HepG2 (cell line): ENCODE measurements around the gene ZNF341. TPM values are rescaled to one million over a fixed set of nuclear protein-coding genes. Genes with fewer than 3 reads are reported as not detected.
A peak's percentile ranks its signal among the peaks of the same experiment; 100 is the strongest.

Experiments used
- BCL3 ChIP-seq: sonication (generic); formaldehyde crosslinking; IDR thresholded peaks from 2 replicates; pipeline ENCODE4 v1.5.1; 2020; ENCODE audit warnings: mild to moderate bottlenecking, missing genetic modification reagents, moderate library complexity
- DPF2 ChIP-seq: sonication (generic); formaldehyde crosslinking; IDR thresholded peaks from 2 replicates; pipeline ENCODE4 v1.4.0; 2020; ENCODE audit warnings: mild to moderate bottlenecking, low read depth, missing genetic modification reagents, borderline replicate concordance
- EP300 ChIP-seq, 3 experiments: sonication (generic) in 1 of 3; formaldehyde crosslinking in 1 of 3; IDR thresholded peaks; 2 replicates each; pipeline versions ENCODE4 v1.5.1 to v1.6.1; 2011 to 2020; ENCODE audit warnings: low read depth in 2 of 3, low read length in 2 of 3, borderline replicate concordance in 1 of 3, improper control_type of control experiment in 1 of 3, mild to moderate bottlenecking in 1 of 3, missing genetic modification reagents in 1 of 3, moderate library complexity in 1 of 3
- GABPB1 ChIP-seq: IDR thresholded peaks from 2 replicates; pipeline ENCODE4 v1.6.1; 2016; ENCODE audit warnings: mild to moderate bottlenecking, missing genetic modification reagents, moderate library complexity, missing compliant biosample characterization
- GFI1 ChIP-seq: sonication (generic); formaldehyde crosslinking; IDR thresholded peaks from 2 replicates; pipeline ENCODE4 v1.5.0; 2020; ENCODE audit warnings: missing genetic modification reagents, mild to moderate bottlenecking, borderline replicate concordance
- HDAC2 ChIP-seq: sonication (generic); formaldehyde crosslinking; IDR thresholded peaks from 2 replicates; pipeline ENCODE4 v1.4.0; 2020; ENCODE audit warnings: missing genetic modification reagents
- HNF4A ChIP-seq: sonication (generic); formaldehyde crosslinking; IDR thresholded peaks from 2 replicates; pipeline ENCODE4 v1.4.0; 2020; ENCODE audit warnings: missing genetic modification reagents
- HOXA3 ChIP-seq: sonication (generic); formaldehyde crosslinking; IDR thresholded peaks from 2 replicates; pipeline ENCODE4 v1.5.0; 2020; ENCODE audit warnings: missing genetic modification reagents
- MEIS1 ChIP-seq: sonication (generic); formaldehyde crosslinking; IDR thresholded peaks from 2 replicates; pipeline ENCODE4 v1.9.0; 2021; ENCODE audit warnings: mild to moderate bottlenecking, missing genetic modification reagents, moderate library complexity, borderline replicate concordance
- NR2F6 ChIP-seq, 2 experiments: IDR thresholded peaks; 2 replicates each; pipeline ENCODE4 v1.6.1; 2016; ENCODE audit warnings: antibody characterized with exemption in 1 of 2, mild to moderate bottlenecking in 1 of 2
- SIX1 ChIP-seq: sonication (generic); formaldehyde crosslinking; IDR thresholded peaks from 2 replicates; pipeline ENCODE4 v1.4.0; 2020; ENCODE audit warnings: missing genetic modification reagents, borderline replicate concordance
- SMYD3 ChIP-seq: sonication (generic); formaldehyde crosslinking; IDR thresholded peaks from 2 replicates; pipeline ENCODE4 v1.8.1; 2023; ENCODE audit warnings: mild to moderate bottlenecking, missing genetic modification reagents
- SSRP1 ChIP-seq: IDR thresholded peaks from 2 replicates; pipeline ENCODE4 v1.6.1; 2016; ENCODE audit warnings: control low read depth
- STAT5B ChIP-seq: sonication (generic); formaldehyde crosslinking; IDR thresholded peaks from 2 replicates; pipeline ENCODE4 v1.4.0; 2020; ENCODE audit warnings: missing genetic modification reagents
- TARDBP ChIP-seq: sonication (generic); formaldehyde crosslinking; IDR thresholded peaks from 2 replicates; pipeline ENCODE4 v1.8.0; 2022; ENCODE audit warnings: mild to moderate bottlenecking, missing genetic modification reagents
- TERF1 ChIP-seq: sonication (generic); formaldehyde crosslinking; IDR thresholded peaks from 2 replicates; pipeline ENCODE4 v1.8.0; 2022; ENCODE audit warnings: mild to moderate bottlenecking, missing genetic modification reagents, moderate library complexity
- ZNF512B ChIP-seq: sonication (generic); formaldehyde crosslinking; IDR thresholded peaks from 2 replicates; pipeline ENCODE4 v1.5.1; 2020; ENCODE audit warnings: missing genetic modification reagents, mild to moderate bottlenecking, borderline replicate concordance
- ZNF639 ChIP-seq: conservative IDR thresholded peaks from 2 replicates; pipeline ENCODE4 v1.6.1; 2018; ENCODE audit warnings: missing genetic modification reagents
- ZNF775 ChIP-seq: sonication (generic); formaldehyde crosslinking; IDR thresholded peaks from 2 replicates; pipeline ENCODE4 v1.4.0; 2020; ENCODE audit warnings: missing genetic modification reagents, mild to moderate bottlenecking, moderate library complexity, borderline replicate concordance
- polyA plus RNA-seq, 8 experiments: library from polyadenylated mRNA; depleted of rRNA in 3 of 8; stranded (reverse) in 7 of 8; unstranded in 1 of 8; fragments of >200 nt; fragmentation: Illumina TruSeq in 4 of 8; extraction: Trizol in 4 of 8; gene quantifications; 2 replicates each; pipeline versions ENCODE4 v1.2.1 to v1.2.3, GENCODE V29; 2011 to 2016; ENCODE audit warnings: low read depth in 4 of 8, missing spikeins in 1 of 8, mixed read lengths in 1 of 8; ENCODE audit not compliant: insufficient read depth in 1 of 8
- total RNA-seq, 5 experiments: library from RNA; depleted of rRNA; stranded (reverse); fragments of >200 nt; fragmentation: Illumina TruSeq; extraction: Trizol; gene quantifications; 2 replicates each; pipeline ENCODE4 v1.2.3, GENCODE V29; 2016; ENCODE audit warnings: low read depth in 1 of 5

ZNF341 gene
- total and polyA plus RNA-seq, 2 of the 13 experiments (the other 11 are each of a cell fraction or from before 2014, with no cell fraction given): 1.1 to 2.2 TPM

DNA sequence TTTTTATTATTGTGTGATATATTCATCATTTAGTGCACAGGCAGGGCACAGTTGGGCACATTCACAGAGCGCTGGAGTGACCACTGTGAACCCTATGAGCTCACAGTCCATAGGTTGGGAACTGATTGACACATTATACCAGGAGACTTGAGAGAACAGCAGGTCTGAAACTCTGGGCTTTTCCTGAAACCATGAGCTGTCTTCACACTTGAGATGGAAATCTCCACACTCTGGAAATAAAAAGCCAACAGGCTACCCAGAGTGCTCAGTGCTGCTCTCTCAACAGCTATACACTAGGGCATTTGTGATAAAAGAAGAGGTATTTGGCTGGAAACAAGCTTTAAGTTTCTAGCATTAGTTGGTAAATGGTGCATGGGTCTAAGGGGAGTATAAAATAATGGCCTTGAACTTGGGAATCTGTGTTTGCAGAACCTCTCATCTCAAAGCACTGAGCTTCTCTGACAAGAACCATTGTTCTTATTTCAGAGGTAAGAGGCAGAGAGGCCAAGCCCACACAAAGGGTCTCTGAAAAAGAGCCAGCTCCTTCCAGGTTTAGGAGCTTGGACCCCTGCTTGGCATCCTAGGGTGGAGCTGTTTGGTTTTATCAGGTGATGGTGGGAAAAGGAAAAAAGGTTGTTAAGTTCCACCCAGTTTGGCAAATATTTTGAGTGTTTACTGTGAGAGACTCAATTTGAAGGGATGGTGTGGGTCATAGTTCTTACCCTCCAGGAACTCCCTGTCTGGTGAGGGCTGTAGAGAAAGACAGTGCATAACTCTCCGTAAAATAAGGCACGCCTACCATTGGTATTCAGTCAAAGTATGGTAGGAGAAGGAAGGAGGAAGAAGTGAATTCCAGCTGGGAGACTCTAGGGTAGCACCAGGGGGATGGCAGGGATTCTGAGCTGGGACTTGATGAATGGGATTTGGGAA lies 93.8 kb downstream of the ZNF341 start (continued):
- 0 out of 2 replicates have a peak, but pooled peaks have one; percentile 38 for TF ChIP-seq TERF1
- TF ChIP-seq GABPB1 (CRISPR knock-in tag): no peak
- TF ChIP-seq HOXA3 (CRISPR knock-in tag): peak; percentile 18; the same call in 1 of the 2 replicates
- TF ChIP-seq SMYD3 (CRISPR knock-in tag): 0 out of 2 replicates have a peak, but pooled peaks have one; percentile 14
- peak; percentile 68; the same call in 1 of the 2 replicates for TF ChIP-seq MEIS1 (CRISPR knock-in tag)
- 0 out of 2 replicates have a peak, but pooled peaks have one; percentile 32 for TF ChIP-seq NR2F6 (IDR thresholded peaks at IDR 0.05)
- TF ChIP-seq NR2F6 (CRISPR knock-in tag; IDR thresholded peaks at IDR 0.05): no peak
- peak; percentile 84 for TF ChIP-seq HNF4A (CRISPR knock-in tag)
- peak; percentile 17; the same call in 1 of the 2 replicates for TF ChIP-seq ZNF775 (CRISPR knock-in tag)
- no peak for TF ChIP-seq STAT5B
- TF ChIP-seq BCL3 (CRISPR knock-in tag): 0 out of 2 replicates have a peak, but pooled peaks have one; percentile 3
- TF ChIP-seq GFI1: peak; percentile 86; the same call in 1 of the 2 replicates
- TF ChIP-seq SIX1 (CRISPR knock-in tag): peak; percentile 44; the same call in 1 of the 2 replicates
- TF ChIP-seq TARDBP: peak; percentile 64
- TF ChIP-seq EP300 (IDR thresholded peaks at IDR 0.05; ENCODE audit: low read depth in 2 of 2, low read length in 2 of 2): peak in 1 of 2 experiments; percentile 14; a peak in 1 of 4 replicates
- no peak; the same call in 1 of the 2 replicates for TF ChIP-seq EP300 (CRISPR knock-in tag; IDR thresholded peaks at IDR 0.05; ENCODE audit: borderline replicate concordance)
- TF ChIP-seq ZNF512B (CRISPR knock-in tag): no peak
- peak; percentile 89; the same call in 1 of the 2 replicates for TF ChIP-seq SSRP1 (CRISPR knock-in tag)
- TF ChIP-seq HDAC2: peak; percentile 47
- peak; percentile 63; the same call in 1 of the 2 replicates for TF ChIP-seq DPF2
- TF ChIP-seq ZNF639 (CRISPR knock-in tag): no peak
